Fibroblast of the aortic adventitia (primary cell): ENCODE results near the gene KRTAP10-12. TPM values are rescaled to one million over a fixed set of nuclear protein-coding genes. Genes with fewer than 3 reads are reported as not detected.

Source experiments
- DNase-seq: peaks from one replicate; pipeline ENCODE4 v3.0.0-alpha.2; 2010; ENCODE audit warnings: low read depth
- H3K4me3 ChIP-seq: 2 replicates; pipeline ENCODE4 v1.5.1; 2011; ENCODE audit warnings: low read depth, mild to moderate bottlenecking, control low read depth, low read length, moderate library complexity
- total RNA-seq: library from RNA; depleted of rRNA; stranded (reverse); fragments of >200 nt; gene quantifications from 2 replicates; pipeline ENCODE4 v1.2.3, GENCODE V29; 2012; ENCODE audit warnings: low replicate concordance
- TF ChIP-seq, protein P1 (sequence below): IDR thresholded peaks from 2 replicates; pipeline ENCODE4 v1.5.1; 2011; ENCODE audit warnings: mild to moderate bottlenecking, low read length, control low read depth, inconsistent platforms; ENCODE audit not compliant: insufficient read depth

KRTAP10-12 gene
- total RNA-seq, 1 donor: not detected

DNA sequence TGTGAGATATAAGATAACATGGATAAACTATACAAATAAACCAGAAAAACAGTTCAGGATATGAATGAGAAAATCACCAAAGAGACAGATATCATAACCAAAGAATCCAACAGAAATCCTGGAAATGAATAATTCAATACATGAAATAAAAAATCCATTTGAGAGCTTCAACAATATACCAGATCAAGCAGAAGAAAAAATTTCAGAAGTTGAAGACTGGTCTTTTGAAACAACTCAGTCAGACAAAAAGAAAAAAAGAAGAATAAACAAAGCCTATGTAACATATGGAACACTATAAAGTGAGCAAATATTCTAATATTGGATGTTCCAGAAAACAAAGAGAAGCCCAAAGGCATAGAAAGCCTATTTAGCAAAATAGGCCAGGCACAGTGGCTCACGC lies 25.1 kb upstream of the KRTAP10-12 start:
- DNase-seq: no peak
- no peak overlapping the region for H3K4me3 ChIP-seq
- TF ChIP-seq, protein P1, sequence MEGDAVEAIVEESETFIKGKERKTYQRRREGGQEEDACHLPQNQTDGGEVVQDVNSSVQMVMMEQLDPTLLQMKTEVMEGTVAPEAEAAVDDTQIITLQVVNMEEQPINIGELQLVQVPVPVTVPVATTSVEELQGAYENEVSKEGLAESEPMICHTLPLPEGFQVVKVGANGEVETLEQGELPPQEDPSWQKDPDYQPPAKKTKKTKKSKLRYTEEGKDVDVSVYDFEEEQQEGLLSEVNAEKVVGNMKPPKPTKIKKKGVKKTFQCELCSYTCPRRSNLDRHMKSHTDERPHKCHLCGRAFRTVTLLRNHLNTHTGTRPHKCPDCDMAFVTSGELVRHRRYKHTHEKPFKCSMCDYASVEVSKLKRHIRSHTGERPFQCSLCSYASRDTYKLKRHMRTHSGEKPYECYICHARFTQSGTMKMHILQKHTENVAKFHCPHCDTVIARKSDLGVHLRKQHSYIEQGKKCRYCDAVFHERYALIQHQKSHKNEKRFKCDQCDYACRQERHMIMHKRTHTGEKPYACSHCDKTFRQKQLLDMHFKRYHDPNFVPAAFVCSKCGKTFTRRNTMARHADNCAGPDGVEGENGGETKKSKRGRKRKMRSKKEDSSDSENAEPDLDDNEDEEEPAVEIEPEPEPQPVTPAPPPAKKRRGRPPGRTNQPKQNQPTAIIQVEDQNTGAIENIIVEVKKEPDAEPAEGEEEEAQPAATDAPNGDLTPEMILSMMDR: no peak

- no peak for DNase-seq
- TF ChIP-seq, protein P1: no peak
- no peak overlapping the region for H3K4me3 ChIP-seq
Measured at GRCh38 chr21:44677881-44678280, 19.1 kb upstream of the KRTAP10-12 start.

DNA sequence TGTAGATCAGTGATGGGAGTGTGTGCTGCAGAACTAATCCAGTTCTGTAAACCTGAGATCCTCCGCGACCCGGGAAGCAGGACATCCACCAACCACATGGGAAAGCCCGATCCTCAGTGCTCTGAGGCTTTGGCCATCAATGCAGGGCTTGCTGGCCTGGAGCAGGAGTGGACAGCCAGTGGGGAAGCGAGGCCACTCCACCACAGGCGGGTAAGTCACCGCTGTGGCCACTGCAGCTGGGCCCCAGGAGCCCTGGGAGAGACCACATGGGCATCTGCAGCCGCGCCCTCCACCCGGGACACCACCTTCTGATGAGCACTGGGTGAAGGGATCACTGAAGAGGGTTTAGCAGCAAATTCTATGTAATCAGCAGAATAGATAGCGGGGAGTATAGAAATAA lies 15.8 kb upstream of the KRTAP10-12 start:
- no peak overlapping the region for H3K4me3 ChIP-seq
- DNase-seq: no peak
- TF ChIP-seq, protein P1: no peak

GRCh38 chr21:44681861-44682579 lies 15.0 kb upstream of the KRTAP10-12 start, which contains the start of gene KRTAP12-1:
TSS of gene KRTAP12-1 (minus strand) at chr21:44682163. CDS start at chr21:44682123, 40 bp downstream.
- TF ChIP-seq, protein P1: no peak
- DNase-seq: no peak
- H3K4me3 ChIP-seq: no peak within 1 kb of the TSS

DNA sequence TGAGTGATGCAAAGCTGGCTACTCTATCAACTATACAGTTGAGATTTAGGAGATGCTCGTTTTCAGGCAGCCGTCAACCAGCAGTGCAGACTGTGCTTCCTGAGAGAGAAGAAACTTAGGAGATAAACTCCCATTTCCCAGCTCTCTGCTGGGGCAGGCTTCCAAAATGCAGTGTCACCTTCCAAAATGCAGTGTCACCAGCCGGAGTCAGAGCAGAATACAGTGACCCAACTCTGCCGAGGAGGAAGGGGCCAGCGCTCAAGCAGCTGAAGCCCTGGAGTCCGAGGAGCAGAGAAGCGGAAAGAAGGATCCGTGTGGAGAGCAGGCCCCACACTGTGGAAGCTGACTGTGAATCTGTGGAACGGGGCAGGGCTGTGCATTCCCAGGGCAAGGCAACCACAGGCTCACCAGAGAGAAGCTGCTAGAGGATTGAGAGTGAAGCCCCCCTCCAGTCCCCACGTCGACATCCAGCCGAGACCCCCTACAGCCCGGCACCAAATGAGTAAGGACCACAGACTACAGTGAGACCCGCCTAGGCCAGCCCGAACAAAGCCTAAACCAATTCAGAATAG lies 14.3 kb upstream of the KRTAP10-12 start:
- TF ChIP-seq, protein P1: no peak
- H3K4me3 ChIP-seq: no peak overlapping the region
- no peak for DNase-seq

DNA sequence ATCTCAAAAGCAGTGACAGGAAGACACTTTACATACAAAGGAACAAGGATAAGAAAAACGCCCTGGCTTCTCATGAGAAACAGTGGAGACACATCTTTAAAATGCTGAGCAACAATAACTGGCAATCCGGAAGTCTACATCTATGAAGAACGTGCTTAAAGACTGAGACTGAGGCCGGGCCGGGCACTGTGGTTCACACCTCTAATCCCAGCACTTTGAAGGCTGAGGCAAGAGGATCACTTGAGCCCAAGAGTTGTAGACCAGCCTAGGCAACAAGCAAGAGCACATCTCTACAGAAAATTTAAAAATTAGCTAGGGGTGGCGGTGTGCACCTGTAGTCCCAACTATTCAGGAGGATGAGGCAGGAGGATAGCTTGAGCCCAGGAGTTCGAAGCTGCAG lies 12.9 kb upstream of the KRTAP10-12 start:
- DNase-seq: no peak
- H3K4me3 ChIP-seq: no peak overlapping the region
- TF ChIP-seq, protein P1: no peak
